ENCODE results near the gene PRICKLE2.

Gene PRICKLE2

DNA sequence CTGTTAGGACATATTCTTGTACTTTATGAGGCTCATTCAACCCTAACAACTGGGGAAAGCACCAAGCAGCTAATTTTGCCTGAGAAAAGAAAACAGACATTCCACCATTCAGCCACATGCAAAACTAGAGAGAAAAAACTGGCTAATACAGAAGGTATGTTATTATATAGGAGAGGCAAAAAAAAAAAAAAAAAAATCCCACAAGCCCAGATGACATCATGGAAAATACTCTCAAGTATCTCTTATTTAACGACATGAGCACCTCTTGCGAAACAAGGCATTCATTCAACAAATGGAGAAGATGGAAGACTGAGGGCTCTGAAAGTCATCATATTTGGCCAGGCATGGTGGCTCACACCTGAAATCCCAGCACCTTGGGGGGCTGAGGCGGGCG lies 61.5 kb downstream of the PRICKLE2 start:
- TF ChIP-seq, protein P1, sequence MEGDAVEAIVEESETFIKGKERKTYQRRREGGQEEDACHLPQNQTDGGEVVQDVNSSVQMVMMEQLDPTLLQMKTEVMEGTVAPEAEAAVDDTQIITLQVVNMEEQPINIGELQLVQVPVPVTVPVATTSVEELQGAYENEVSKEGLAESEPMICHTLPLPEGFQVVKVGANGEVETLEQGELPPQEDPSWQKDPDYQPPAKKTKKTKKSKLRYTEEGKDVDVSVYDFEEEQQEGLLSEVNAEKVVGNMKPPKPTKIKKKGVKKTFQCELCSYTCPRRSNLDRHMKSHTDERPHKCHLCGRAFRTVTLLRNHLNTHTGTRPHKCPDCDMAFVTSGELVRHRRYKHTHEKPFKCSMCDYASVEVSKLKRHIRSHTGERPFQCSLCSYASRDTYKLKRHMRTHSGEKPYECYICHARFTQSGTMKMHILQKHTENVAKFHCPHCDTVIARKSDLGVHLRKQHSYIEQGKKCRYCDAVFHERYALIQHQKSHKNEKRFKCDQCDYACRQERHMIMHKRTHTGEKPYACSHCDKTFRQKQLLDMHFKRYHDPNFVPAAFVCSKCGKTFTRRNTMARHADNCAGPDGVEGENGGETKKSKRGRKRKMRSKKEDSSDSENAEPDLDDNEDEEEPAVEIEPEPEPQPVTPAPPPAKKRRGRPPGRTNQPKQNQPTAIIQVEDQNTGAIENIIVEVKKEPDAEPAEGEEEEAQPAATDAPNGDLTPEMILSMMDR (IDR thresholded peaks at IDR 0.05; ENCODE audit: low read length), result no peak
- TF ChIP-seq EZH2 (IDR thresholded peaks at IDR 0.05; ENCODE audit: borderline replicate concordance, low read length), result no peak
- Histone ChIP-seq H3K9ac (ENCODE audit: low read length) (no peak overlapping the region), H3F3A (ENCODE audit: insufficient read depth, low read length) (no peaks in the 10 kb centered on the region), H3K4me3 (ENCODE audit: low read depth, low read length, poor library complexity, severe bottlenecking) (no peak overlapping the region), H3K4me1 (ENCODE audit: insufficient read depth, low read length, severe bottlenecking) (no peaks in the 10 kb centered on the region), H3K79me2 (ENCODE audit: insufficient read depth, low read length) (no peaks in the 10 kb centered on the region), H4K20me1 (ENCODE audit: insufficient read depth, low read length) (no peaks in the 10 kb centered on the region), H3K27me3 (ENCODE audit: insufficient read depth, low read length) (no peaks in the 10 kb centered on the region), H3K27ac (ENCODE audit: low read depth, low read length, poor library complexity, severe bottlenecking) (no peak overlapping the region), H2AFZ (ENCODE audit: low read length) (no peak overlapping the region), H3K36me3 (ENCODE audit: insufficient read depth, low read length) (no peaks in the 10 kb centered on the region), H3K4me2 (ENCODE audit: low read length) (no peak overlapping the region), H3K9me3 (ENCODE audit: low read length) (no peaks in the 10 kb centered on the region), H3K9me2 (ENCODE audit: low read depth, low read length) (no peaks in the 10 kb centered on the region)

DNA sequence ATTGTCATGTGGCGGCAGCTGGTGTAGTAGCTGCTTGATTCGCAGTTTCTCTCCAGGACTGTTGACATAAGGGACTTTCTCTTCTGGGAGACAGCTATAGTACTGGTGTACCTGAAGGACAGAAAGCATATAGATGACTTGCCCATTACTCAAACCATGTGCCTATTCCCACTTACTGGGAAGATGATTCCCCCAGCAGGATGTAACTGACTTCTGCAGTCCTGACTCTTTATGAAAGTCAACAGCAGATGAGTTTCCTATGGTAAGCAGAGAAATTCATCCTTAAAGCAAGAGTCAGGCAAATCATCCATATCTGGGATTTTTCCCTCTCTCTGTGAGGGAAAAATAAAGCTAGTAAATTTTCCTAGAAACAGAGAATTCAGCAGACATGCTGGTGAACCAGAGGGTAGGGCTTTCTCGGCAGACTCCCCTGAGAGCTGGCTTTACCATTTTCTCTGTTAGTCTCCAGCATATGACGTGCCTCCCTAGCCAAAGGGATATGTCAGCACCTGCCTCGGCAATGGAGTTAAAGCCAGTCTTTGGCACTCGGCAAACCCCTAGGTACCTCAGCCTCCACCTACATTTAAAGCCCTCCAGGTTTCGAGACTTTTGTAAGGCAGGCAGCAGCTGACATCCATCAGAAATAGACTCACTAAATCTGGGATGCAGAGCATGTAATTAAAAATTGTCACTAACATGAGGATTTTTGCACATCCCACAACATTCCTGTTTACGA lies 62.1 kb downstream of the PRICKLE2 start:
- Histone ChIP-seq H3F3A (ENCODE audit: insufficient read depth, low read length) (no peaks in the 10 kb centered on the region), H3K9me3 (ENCODE audit: low read length) (no peaks in the 10 kb centered on the region), H3K4me2 (ENCODE audit: low read length) (no peak overlapping the region), H2AFZ (ENCODE audit: low read length) (no peak overlapping the region), H3K9ac (ENCODE audit: low read length) (no peak overlapping the region), H3K9me2 (ENCODE audit: low read depth, low read length) (no peaks in the 10 kb centered on the region), H3K4me3 (ENCODE audit: low read depth, low read length, poor library complexity, severe bottlenecking) (no peak overlapping the region), H3K27ac (ENCODE audit: low read depth, low read length, poor library complexity, severe bottlenecking) (no peak overlapping the region), H3K79me2 (ENCODE audit: insufficient read depth, low read length) (no peaks in the 10 kb centered on the region), H3K36me3 (ENCODE audit: insufficient read depth, low read length) (no peaks in the 10 kb centered on the region), H4K20me1 (ENCODE audit: insufficient read depth, low read length) (no peaks in the 10 kb centered on the region), H3K27me3 (ENCODE audit: insufficient read depth, low read length) (no peaks in the 10 kb centered on the region), H3K4me1 (ENCODE audit: insufficient read depth, low read length, severe bottlenecking) (no peaks in the 10 kb centered on the region)
- TF ChIP-seq, protein P1 (IDR thresholded peaks at IDR 0.05; ENCODE audit: low read length), result no peak
- no peak for TF ChIP-seq EZH2 (IDR thresholded peaks at IDR 0.05; ENCODE audit: borderline replicate concordance, low read length)

DNA sequence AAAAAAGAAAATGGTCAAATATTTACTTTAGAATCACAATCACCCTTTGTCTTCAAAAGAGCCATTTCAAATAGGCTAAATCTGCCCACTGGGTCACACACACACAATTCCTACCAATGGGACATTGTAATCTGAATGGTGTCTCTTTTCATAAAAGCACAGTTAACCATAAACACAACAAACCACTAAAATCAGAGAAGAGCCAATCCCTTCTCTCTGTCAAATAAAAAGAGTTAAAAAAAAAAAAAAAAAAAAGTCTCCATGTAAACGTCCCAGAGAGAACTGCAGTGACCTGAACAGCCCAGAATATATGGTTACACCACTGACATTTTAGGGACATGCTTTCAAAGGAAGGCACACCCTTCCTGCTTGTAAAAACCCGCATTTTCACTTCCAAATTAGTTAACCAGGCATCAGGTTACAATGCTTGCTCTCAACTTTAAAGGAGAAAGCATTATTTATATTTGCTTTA lies 63.7 kb downstream of the PRICKLE2 start:
- no peaks in the 10 kb centered on the region for H3K36me3 ChIP-seq (ENCODE audit: insufficient read depth, low read length)
- no peak overlapping the region for H3K4me2 ChIP-seq (ENCODE audit: low read length)

More for the DNA sequence above, 63.7 kb downstream of the PRICKLE2 start:
- H3K4me3 ChIP-seq (ENCODE audit: low read depth, low read length, poor library complexity, severe bottlenecking), result no peak overlapping the region
- H3K4me1 ChIP-seq (ENCODE audit: insufficient read depth, low read length, severe bottlenecking), result no peaks in the 10 kb centered on the region
- no peaks in the 10 kb centered on the region for H3K9me3 ChIP-seq (ENCODE audit: low read length)
- H3K9ac ChIP-seq (ENCODE audit: low read length), result no peak overlapping the region
- H3F3A ChIP-seq (ENCODE audit: insufficient read depth, low read length), result no peaks in the 10 kb centered on the region
- no peak for TF ChIP-seq EZH2 (IDR thresholded peaks at IDR 0.05; ENCODE audit: borderline replicate concordance, low read length)
- TF ChIP-seq, protein P1 (IDR thresholded peaks at IDR 0.05; ENCODE audit: low read length), result no peak
- no peak overlapping the region for H3K27ac ChIP-seq (ENCODE audit: low read depth, low read length, poor library complexity, severe bottlenecking)
- H3K27me3 ChIP-seq (ENCODE audit: insufficient read depth, low read length), result no peaks in the 10 kb centered on the region
- H3K9me2 ChIP-seq (ENCODE audit: low read depth, low read length), result no peaks in the 10 kb centered on the region
- H3K79me2 ChIP-seq (ENCODE audit: insufficient read depth, low read length), result no peaks in the 10 kb centered on the region
- no peaks in the 10 kb centered on the region for H4K20me1 ChIP-seq (ENCODE audit: insufficient read depth, low read length)
- no peak overlapping the region for H2AFZ ChIP-seq (ENCODE audit: low read length)
